DND-41 (cell line): ENCODE data around the gene SMTNL1.

Experiments
- ATAC-seq: fragments of 200-7000 bp; cut with Tn5 transposase; 3 replicates; pipeline ENCODE4 v1.9.1; 2021; ENCODE audit warnings: low read depth; ENCODE audit not compliant: insufficient read depth
- DNase-seq: peaks from one replicate; pipeline ENCODE4 v3.0.0-alpha.2; 2020
- H2AFZ ChIP-seq: 2 replicates; pipeline ENCODE4 v1.6.0; 2012; ENCODE audit warnings: low read depth, low read length
- H3K27ac ChIP-seq: 2 replicates; pipeline ENCODE4 v1.5.1; 2012; ENCODE audit warnings: low read length, inconsistent platforms
- H3K27me3 ChIP-seq: fragments of 200-600 bp; sonication (generic); 2 replicates; pipeline ENCODE4 v1.6.0; 2012; ENCODE audit warnings: low read length, mild to moderate bottlenecking, inconsistent platforms; ENCODE audit not compliant: insufficient read depth, poor library complexity
- H3K36me3 ChIP-seq: 2 replicates; pipeline ENCODE4 v1.5.1; 2012; ENCODE audit warnings: low read length, inconsistent platforms; ENCODE audit not compliant: insufficient read depth
- H3K4me1 ChIP-seq: 2 replicates; pipeline ENCODE4 v1.5.1; 2012; ENCODE audit warnings: mild to moderate bottlenecking, low read length; ENCODE audit not compliant: insufficient read depth
- H3K4me2 ChIP-seq: 2 replicates; pipeline ENCODE4 v1.6.0; 2012; ENCODE audit warnings: mild to moderate bottlenecking, moderate library complexity, low read length, inconsistent platforms; ENCODE audit not compliant: insufficient read depth
- H3K4me3 ChIP-seq, 2 experiments: fragments of 200-600 bp in 1 of 2; shearing (Covaris generic) in 1 of 2; 2 replicates each; pipeline ENCODE4 v1.5.1; 2012 to 2016; ENCODE audit warnings: inconsistent platforms in 2 of 2, low read length in 2 of 2, mild to moderate bottlenecking in 2 of 2, low read depth in 1 of 2, moderate library complexity in 1 of 2
- H3K79me2 ChIP-seq: 2 replicates; pipeline ENCODE4 v1.6.0; 2012; ENCODE audit warnings: low read length, inconsistent platforms; ENCODE audit not compliant: insufficient read depth
- H3K9ac ChIP-seq: 2 replicates; pipeline ENCODE4 v1.6.0; 2012; ENCODE audit warnings: low read depth, mild to moderate bottlenecking, inconsistent platforms, low read length, moderate library complexity
- H3K9me3 ChIP-seq: 2 replicates; pipeline ENCODE4 v1.5.1; 2012; ENCODE audit warnings: low read length, moderate library complexity, mild to moderate bottlenecking, inconsistent platforms; ENCODE audit not compliant: insufficient read depth, severe bottlenecking
- H4K20me1 ChIP-seq: 2 replicates; pipeline ENCODE4 v1.6.0; 2012; ENCODE audit warnings: low read length; ENCODE audit not compliant: insufficient read depth
- EZH2 ChIP-seq: IDR thresholded peaks from 3 replicates; pipeline ENCODE4 v1.6.1; 2012; ENCODE audit warnings: borderline replicate concordance, low read depth, mild to moderate bottlenecking, moderate library complexity, low read length, inconsistent platforms; ENCODE audit not compliant: severe bottlenecking
- TF ChIP-seq, protein P1 (sequence below): IDR thresholded peaks from 2 replicates; pipeline ENCODE4 v1.5.1; 2012; ENCODE audit warnings: borderline replicate concordance, low read length, moderate library complexity, mild to moderate bottlenecking; ENCODE audit not compliant: poor library complexity, severe bottlenecking; ENCODE audit errors: extremely low read depth

The SMTNL1 gene

DNA sequence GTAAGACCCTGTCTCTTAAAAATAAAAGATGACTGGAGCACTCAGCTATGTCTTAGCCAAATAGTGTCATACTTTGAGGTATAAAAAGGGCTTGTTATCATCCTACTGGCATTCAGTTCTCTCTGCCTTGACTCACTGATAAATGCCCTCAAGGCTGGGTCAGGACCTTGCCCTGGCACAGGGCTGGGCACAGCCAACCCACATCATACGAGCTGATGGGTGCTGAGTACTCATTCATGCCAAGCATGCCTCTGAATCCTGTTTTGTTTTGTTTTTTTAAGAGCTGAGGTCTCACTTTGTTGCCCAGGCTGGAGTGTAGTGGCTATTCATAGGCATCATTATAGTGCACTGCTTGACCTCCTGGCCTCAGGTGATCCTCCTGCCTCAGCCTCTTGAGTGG lies 1.9 kb downstream of the SMTNL1 start:
- DNase-seq (no peak), ATAC-seq (no peak)
- H3K4me2 ChIP-seq: no peak overlapping the region
- no peak overlapping the region for H3K9ac ChIP-seq
- TF ChIP-seq, protein P1, sequence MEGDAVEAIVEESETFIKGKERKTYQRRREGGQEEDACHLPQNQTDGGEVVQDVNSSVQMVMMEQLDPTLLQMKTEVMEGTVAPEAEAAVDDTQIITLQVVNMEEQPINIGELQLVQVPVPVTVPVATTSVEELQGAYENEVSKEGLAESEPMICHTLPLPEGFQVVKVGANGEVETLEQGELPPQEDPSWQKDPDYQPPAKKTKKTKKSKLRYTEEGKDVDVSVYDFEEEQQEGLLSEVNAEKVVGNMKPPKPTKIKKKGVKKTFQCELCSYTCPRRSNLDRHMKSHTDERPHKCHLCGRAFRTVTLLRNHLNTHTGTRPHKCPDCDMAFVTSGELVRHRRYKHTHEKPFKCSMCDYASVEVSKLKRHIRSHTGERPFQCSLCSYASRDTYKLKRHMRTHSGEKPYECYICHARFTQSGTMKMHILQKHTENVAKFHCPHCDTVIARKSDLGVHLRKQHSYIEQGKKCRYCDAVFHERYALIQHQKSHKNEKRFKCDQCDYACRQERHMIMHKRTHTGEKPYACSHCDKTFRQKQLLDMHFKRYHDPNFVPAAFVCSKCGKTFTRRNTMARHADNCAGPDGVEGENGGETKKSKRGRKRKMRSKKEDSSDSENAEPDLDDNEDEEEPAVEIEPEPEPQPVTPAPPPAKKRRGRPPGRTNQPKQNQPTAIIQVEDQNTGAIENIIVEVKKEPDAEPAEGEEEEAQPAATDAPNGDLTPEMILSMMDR: no peak
- TF ChIP-seq EZH2: no peak
- no peak overlapping the region for H2AFZ ChIP-seq
- no peaks in the 10 kb centered on the region for H3K79me2 ChIP-seq
- H4K20me1 ChIP-seq: no peaks in the 10 kb centered on the region
- no peaks in the 10 kb centered on the region for H3K27me3 ChIP-seq
- no peak overlapping the region for H3K4me3 ChIP-seq
- H3K36me3 ChIP-seq: peaks cover 8% of the 10 kb centered on the region; the same call in 1 of the 2 replicates
- no peak overlapping the region for H3K27ac ChIP-seq
- no peaks in the 10 kb centered on the region for H3K9me3 ChIP-seq
- no peaks in the 10 kb centered on the region for H3K4me1 ChIP-seq

DNA sequence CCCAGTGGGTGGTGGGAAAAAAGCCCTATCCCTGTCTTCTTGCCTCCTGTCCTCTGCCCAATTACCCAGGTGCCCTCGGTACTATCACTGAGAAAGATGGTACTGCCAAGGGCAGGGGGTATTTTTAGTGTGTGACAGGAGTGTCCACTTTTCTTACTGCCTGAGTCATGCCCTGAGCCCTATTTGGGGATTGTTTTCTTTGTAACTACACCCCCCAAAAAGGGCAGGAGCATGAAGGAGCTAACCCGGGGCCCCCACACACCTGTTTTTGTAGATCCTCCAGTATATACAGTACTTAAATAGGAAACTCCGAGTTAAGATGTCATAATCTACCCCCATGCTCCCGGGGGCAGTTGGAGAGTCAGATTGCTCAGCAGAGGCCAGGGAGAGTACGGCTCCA lies 3.8 kb downstream of the SMTNL1 start:
- TF ChIP-seq, protein P1: no peak
- TF ChIP-seq EZH2: no peak
- ATAC-seq (no peak), DNase-seq (no peak)
- H2AFZ ChIP-seq: no peak overlapping the region
- H3K27me3 ChIP-seq: no peaks in the 10 kb centered on the region
- no peaks in the 10 kb centered on the region for H3K79me2 ChIP-seq
- H3K9me3 ChIP-seq: no peaks in the 10 kb centered on the region
- H4K20me1 ChIP-seq: no peaks in the 10 kb centered on the region
- no peak overlapping the region for H3K4me2 ChIP-seq
- H3K4me3 ChIP-seq: no peak overlapping the region
- H3K36me3 ChIP-seq: peaks cover 8% of the 10 kb centered on the region; the same call in 1 of the 2 replicates
- no peaks in the 10 kb centered on the region for H3K4me1 ChIP-seq
- H3K27ac ChIP-seq: no peak overlapping the region
- H3K9ac ChIP-seq: no peak overlapping the region

DNA sequence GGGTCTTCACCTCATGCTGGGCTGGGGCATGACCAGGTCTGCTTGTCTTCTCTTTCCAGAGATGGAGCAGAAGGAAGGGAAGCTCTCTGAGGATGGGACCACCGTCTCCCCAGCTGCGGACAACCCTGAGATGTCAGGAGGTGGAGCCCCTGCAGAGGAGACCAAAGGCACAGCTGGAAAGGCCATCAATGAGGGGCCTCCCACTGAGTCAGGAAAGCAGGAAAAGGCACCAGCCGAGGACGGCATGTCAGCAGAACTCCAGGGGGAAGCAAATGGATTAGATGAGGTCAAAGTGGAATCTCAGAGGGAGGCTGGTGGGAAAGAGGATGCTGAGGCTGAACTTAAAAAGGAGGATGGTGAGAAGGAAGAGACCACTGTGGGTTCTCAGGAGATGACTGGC lies 5.2 kb downstream of the SMTNL1 start:
- Histone ChIP-seq H3K79me2 (no peaks in the 10 kb centered on the region), H2AFZ (no peak overlapping the region), H3K4me2 (no peak overlapping the region), H3K27me3 (no peaks in the 10 kb centered on the region), H3K4me3 (no peak overlapping the region), H3K4me1 (no peaks in the 10 kb centered on the region), H3K27ac (no peak overlapping the region), H4K20me1 (no peaks in the 10 kb centered on the region), H3K36me3 (peaks cover 21% of the 10 kb centered on the region), H3K9ac (no peak overlapping the region), H3K9me3 (no peaks in the 10 kb centered on the region)
- no peak for DNase-seq
- TF ChIP-seq EZH2: no peak
- TF ChIP-seq, protein P1: no peak
- ATAC-seq: no peak

DNA sequence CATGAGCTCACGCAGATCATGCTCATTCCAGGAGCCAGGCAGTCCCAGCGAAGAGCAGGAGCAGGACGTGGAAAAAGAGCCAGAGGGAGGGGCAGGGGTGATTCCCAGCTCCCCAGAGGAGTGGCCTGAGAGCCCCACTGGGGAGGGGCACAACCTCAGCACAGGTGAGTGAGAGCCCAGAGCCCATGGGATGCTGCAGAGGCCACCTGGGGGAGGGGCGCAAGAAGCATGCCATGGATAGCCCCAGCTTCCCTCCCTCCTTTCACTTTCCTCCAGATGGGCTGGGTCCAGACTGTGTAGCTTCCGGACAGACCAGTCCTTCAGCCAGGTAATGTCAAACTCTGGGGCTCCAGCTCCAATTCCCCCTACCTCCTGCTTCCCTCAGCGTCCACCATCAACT lies 6.2 kb downstream of the SMTNL1 start:
- TF ChIP-seq EZH2: no peak
- TF ChIP-seq, protein P1: no peak
- Histone ChIP-seq H4K20me1 (no peaks in the 10 kb centered on the region), H3K79me2 (no peaks in the 10 kb centered on the region), H3K4me2 (no peak overlapping the region), H3K4me3 (no peak overlapping the region), H3K36me3 (peaks cover 26% of the 10 kb centered on the region), H3K27me3 (no peaks in the 10 kb centered on the region), H3K9me3 (no peaks in the 10 kb centered on the region), H3K9ac (no peak overlapping the region), H3K27ac (no peak overlapping the region), H3K4me1 (no peaks in the 10 kb centered on the region), H2AFZ (no peak overlapping the region)
- no peak for ATAC-seq
- DNase-seq: no peak
